NCI-H2227 (cell line): ENCODE results near the gene SNAI3.

Source experiments
- DNase-seq: peaks from one replicate; lab custom pipeline; 2025; ENCODE audit not compliant: unreplicated experiment; lab: John Stamatoyannopoulos, UW

The SNAI3 gene

DNA sequence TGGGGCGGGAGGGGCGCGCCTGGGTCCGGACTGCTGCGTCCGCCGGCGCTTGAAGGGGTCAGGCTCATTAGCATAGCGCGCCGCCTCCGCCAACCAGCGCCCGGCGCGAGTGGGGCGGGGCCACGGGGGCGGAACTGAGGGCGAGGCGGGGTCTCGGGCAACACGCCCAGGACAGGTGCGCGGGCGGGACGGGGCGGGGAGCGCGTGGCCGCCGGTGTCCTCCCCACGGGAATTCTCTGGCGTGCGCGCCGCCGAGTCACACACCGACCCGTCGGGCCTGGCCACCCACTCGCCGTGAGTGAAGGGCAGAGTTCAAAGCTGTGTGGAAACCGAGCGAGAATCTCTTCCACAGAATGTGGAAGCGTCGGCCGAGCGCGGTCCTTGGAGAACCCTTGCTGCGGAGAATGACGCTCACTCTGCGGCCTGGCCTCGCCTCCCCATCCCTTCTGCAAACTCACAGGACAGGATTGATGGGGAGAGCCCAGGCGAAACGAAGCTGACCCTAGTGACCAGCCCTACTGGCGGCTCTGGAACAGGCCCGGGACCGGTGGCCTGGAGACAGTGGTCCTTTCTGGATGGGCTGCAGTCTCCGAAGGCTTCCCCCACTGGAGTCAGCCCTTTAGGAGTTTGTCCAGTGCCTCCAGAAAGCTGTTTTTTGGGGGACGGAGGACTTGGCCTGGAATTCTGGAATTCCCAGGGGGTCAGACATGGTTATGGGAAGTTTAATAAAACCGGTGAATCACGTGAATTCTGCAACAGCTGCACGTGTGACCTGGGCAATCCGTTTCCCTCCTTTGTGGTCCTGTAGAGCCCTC lies at the start of gene SNAI3:
Gene SNAI3, minus strand, starts transcription at position 69 of the 815 bp plus-strand sequence. CDS start 101 bp downstream, outside the sequence.
- DNase-seq = peak; percentile 82

DNA sequence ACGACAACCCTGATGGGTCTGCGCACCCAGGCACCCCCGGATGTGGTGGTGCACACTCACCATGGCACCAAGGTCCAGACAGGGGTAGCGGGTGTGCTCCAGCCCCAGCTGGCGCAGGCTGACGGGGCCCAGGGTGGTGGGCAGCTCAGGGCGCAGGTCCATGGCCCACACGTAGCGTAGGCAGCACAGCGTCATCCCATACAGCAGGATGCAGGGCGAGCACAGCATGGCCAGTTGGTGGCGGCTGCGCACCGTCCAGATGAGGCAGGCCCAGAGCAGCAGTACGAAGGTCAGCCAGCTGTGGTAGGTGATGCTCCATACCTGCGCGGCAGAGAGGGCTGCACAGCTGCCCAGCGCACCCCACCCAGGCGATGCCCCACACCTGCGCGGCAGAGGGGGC lies 49.8 kb upstream of the SNAI3 start:
- no peak for DNase-seq

DNA sequence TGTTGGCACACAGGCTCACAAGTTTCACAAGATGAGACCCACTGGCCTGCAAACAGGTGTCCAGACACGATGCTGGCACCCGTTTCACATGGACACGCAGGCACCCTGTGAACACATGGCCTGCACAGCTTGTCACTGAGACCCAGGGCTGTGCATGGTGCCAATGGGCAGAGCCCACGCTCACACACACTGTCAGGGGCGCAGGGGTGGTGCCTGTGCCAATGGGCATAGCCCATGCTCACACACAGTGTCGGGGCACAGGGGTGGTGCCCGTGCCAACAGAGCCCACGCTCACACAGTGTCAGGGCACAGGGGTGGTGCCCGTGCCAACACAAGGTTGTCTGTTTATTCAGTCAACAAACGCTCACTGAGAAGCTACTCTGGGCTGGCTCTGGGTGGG lies 49.3 kb upstream of the SNAI3 start:
- DNase-seq = no peak

GRCh38 chr16:88735121-88735520 lies 48.8 kb upstream of the SNAI3 start:
- DNase-seq = no peak

GRCh38 chr16:88734361-88734728 lies 48.0 kb upstream of the SNAI3 start:
- DNase-seq = no peak

DNA sequence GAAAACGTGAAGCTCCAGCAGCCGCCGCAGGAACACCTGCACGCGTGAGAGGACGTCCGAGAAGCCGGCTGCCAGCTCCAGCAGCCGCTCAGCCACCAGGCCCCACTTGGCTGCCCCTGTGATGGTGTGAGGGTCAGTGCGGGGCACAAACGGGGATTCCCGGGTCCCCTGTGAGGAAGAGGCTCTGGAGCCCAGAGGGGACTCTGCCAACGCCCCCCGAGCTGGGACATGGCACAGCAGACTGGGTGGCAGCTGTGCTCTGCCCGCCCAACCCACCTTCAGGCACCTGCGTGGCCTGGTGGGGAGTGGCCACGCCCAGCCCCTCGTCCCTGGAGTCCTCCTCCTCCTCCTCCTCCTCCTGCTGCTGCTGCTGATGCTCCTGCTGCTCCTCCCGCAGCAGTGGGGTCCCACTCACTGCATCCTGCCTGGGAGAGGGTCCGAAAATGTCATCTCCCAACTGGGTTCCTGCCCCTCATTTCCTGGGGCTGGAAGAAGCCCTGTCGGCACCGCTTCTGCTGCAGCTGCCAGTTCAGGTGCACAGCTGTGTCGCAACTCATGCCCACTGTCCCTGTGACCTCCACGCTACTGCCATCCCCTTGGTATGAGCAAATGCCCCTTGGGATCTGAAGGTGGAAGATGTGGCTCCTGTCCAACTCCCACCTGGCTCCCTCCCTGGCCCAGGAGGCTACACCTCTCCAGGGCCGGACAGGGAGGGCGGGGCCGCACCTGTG lies 47.5 kb upstream of the SNAI3 start:
- DNase-seq = no peak

- no peak for DNase-seq
Observed at GRCh38 chr16:88732961-88733294, 46.6 kb upstream of the SNAI3 start.

- no peak for DNase-seq
Observed at GRCh38 chr16:88732172-88732960, 46.1 kb upstream of the SNAI3 start.

DNA sequence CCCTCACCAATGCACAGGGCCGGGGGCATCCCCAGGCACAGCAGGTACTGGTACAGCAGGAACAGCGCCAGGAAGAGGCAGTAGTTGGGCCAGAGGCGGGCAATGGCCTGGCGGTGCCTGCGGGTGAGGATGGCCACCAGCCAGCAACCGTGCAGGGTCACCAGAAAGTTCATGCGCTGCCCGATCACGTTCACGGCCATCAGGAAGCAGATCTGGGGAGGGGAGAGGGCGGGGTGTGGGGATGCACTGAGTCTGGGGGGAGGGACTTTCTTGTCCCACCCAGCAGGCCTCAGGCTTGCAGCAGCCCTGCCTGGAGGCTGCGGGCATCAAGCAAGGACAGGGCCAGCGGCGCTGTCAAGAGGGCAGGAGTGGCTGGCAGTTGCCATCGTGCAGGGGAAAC lies 45.4 kb upstream of the SNAI3 start:
- no peak for DNase-seq

DNA sequence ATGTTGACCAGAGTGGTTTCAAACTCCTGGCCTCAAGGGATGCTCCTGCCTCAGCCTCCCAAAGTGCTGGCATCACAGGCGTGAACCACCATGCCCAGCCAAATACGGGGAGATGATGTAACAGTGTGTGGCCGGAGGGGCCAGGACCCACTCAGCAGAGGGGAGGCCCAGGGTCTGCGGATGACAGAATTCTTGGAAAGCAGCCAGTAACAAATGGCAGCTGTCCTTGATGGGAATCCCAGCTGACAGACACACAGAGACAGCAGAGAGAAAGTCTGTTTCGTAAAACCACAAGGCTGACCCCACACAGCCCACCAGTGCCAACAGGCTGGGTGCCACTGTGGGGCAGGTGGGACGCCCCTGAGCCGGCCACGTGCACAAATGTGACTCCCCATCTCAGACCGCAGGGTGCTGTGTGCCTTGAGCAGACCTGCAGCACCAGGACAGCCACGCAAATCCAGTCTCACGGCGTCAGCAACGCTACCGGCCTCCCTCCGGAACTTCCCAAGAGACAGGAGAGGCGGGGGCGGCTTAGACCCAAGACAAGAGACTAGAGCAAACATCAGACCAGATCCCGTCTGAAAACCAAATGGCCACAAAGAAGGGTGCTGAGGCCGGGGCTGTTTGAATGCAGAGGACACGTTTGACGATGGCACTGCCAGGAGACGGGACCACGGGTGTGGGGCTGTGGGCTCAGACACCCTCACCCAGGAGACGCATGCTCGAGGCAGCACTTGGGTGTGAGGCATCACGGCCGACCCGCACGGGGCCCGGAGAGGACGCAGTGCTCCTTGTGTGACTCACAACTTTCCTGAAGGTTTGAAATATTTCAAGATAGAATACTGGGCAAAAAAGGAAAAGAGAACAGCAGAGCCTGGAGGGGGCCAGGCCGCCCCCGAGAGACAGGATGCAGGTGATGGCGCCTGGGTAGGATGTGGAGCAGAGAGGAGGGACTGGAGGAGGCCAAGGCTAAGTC lies 44.6 kb upstream of the SNAI3 start:
- DNase-seq = no peak

GRCh38 chr16:88727871-88728270 lies 41.6 kb upstream of the SNAI3 start:
- no peak for DNase-seq

DNA sequence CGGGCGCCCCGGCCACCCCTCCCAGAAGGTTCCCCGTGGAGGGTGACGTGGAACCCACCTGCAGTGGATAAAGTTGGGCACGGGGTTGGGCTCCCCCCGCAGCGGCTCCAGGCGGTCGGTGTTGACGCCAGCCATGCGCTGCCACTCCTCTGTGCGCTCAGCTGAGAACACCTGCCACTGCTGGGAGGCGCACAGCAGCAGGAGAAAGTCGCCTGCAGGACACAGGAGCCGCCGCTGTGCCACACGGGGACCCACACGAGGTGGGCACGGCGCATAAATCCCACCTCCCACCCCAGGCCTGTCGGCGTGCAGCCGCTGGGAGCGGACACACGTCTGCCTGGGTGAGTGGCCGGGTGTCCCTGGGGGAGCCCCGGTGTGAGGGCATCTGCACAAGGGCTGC lies 40.7 kb upstream of the SNAI3 start:
- no peak for DNase-seq

DNA sequence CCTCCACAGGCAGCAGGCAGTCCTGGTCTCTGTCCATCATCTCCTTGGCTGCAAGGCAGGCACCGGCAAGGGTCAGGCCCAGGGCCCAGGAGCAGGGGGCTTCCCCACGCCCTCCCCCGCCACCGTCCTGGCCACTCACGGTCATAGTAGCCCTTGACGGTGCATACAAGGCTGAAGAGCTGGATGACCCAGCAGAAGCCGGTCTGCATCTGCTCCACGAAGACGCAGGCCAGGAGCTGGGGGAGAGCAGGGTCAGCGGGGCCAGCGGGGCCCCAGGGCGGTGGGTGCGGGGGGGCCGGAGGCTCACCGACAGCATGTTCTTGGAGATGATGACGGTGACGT lies 40.1 kb upstream of the SNAI3 start:
- DNase-seq = no peak

DNA sequence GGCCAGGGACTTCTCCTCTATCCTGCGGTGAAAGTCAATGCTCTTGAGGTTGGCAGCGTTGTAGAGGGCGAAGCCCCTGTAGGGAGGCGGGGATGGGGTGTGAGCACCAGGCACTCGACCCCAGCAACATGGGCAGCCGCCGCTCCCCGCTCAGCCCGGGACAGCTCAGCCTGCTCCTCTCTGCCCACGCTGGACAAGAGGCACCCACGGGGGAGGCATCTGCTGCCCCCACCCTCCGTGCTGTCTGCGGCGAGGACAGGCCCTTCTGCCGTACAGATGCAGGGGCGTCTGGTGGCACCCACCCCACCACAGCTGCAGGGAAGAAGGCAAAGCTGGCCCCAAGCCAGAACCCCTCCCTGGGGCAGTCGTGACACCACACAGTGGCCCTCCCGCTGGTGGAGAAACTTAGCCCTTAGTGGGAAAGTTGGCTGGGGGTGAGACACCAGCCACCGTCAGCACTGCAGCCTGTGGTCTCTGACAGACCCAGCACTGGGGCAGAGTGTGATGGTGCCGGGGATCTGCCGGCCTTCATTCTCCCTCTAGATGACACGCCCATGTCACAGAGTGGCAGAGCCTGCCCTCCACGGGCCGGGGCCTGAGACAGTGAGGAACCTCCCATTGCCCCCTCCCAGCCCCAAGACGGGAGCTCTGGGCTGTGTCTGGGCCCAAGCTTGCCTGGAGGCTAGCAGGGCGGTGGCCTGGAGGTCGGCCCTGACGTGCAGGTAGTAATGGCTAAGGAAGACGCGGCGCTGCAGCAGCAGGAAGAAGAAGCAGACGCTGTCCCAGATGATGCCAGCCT lies 39.5 kb upstream of the SNAI3 start:
- DNase-seq = no peak

DNA sequence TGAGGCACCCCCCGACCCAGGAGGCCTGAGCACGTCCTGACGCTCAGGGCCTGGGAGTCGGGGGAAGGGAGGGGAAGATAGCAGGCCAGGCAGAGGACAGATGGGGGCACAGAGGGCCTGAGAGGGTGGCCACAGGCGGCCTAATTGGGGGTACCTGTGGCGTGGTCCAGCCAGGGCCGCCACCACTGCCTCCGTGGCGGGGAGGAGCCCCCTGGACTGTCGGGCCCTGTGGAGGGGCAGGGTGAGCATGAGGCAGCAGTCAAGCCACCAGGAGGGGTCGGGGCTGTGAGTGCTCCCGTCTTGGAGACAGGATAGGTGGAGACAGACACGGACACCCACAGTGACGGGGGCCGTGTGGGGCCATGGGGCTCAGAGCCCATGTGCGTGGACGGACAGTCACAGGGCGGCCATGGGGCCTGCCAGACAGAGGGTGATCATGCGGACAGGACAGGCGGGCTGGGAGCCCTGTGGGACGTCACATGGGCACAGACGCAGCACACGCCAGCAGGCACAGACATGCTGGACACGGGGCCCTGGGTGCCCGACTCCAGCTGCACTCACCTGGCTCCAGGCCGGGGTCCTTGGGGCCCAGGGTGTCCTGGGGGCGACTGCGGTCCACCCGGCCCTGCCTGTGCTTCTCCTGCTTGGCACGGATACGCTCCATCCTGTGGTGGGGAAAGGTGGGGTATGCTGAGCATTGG lies 38.7 kb upstream of the SNAI3 start:
- no peak for DNase-seq

- DNase-seq = no peak
Observed at GRCh38 chr16:88723911-88724310, 37.6 kb upstream of the SNAI3 start.

- DNase-seq = no peak
Observed at GRCh38 chr16:88723507-88723887, 37.2 kb upstream of the SNAI3 start.

DNA sequence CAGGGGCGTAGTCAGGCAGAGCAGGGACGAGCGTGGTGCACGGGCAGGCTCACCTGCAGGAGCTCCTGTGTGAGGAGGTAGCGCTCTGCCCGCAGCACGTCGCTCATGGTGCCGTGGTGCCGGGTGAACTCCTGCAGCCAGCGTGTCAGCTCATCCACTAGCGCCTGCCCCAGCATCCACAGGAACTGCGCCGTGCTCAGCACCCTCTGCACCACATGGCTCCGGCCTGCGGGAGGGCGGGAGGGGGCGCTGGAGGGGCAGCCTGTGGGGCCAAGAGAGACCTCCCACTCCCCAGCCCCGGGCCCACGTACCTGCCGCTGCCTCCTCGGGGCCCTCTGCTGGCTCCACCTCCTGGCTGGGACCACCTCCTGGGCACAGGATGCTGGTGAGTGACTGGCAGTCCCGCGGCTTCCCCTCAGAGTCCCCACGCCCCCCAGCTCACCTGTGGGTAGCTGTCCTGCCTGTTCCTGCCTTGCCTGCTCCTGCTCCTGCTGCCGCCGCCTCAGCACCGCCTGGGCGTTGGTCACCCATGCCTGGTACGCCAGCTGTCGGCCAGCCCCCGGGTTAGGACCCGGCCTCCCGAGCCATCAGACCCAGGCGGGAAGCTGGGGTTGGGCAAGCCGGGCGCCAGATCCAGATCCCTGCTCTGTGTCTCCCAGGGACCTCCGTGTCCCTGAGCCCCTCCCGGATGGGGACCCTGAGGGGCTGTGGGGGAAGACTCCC lies 36.6 kb upstream of the SNAI3 start:
- DNase-seq = no peak
